Measurements from ENCODE around the gene JDP2. TPM values are rescaled to one million over a fixed set of nuclear protein-coding genes. Genes with fewer than 3 reads are reported as not detected.
A peak's percentile ranks its signal among the peaks of the same experiment; 100 is the strongest.

The JDP2 gene
- total and polyA plus RNA-seq, 8 donors = 6.6 to 25.8 (median 11.3) TPM

GRCh38 chr14:75511201-75511600 is 83.4 kb downstream of the JDP2 start:
- H3K9me3 ChIP-seq = no peaks in the 10 kb centered on the region
- intact Hi-C loops (cut with DNase I) = no loop called here
- H3K27me3 ChIP-seq = no peaks in the 10 kb centered on the region
- no peaks in the 10 kb centered on the region for H3K4me1 ChIP-seq
- DNase-seq (no peak), ATAC-seq (no peak), FAIRE-seq (no peak)
- H3K27ac ChIP-seq = no peak overlapping the region
- H3K4me3 ChIP-seq = no peak overlapping the region
- H3K36me3 ChIP-seq = no peaks in the 10 kb centered on the region
- no peak for TF ChIP-seq CTCF (IDR thresholded peaks at IDR 0.05)

GRCh38 chr14:75513911-75514672 is 86.3 kb downstream of the JDP2 start:
- Histone ChIP-seq H3K9me3 (no peaks in the 10 kb centered on the region), H3K36me3 (no peaks in the 10 kb centered on the region), H3K4me3 (no peak overlapping the region), H3K27ac (no peak overlapping the region), H3K27me3 (no peaks in the 10 kb centered on the region), H3K4me1 (no peaks in the 10 kb centered on the region)
- intact Hi-C loops (cut with DNase I) = no loop called here
- DNase-seq (no peak), FAIRE-seq (no peak), ATAC-seq (peak in 1 of 4 donors; percentile 20)
- TF ChIP-seq CTCF (IDR thresholded peaks at IDR 0.05) = no peak
- WGBS, 2 donors = 84% methylated on average over 12 of the region's 12 CpGs

GRCh38 chr14:75514673-75515628 is 87.1 kb downstream of the JDP2 start:
- peak in 2 of 4 donors; percentile 37 to 74 for ATAC-seq
- Histone ChIP-seq H3K4me1 (no peaks in the 10 kb centered on the region), H3K9me3 (no peaks in the 10 kb centered on the region), H3K27ac (no peak overlapping the region), H3K36me3 (no peaks in the 10 kb centered on the region), H3K27me3 (no peaks in the 10 kb centered on the region), H3K4me3 (peak overlapping the region in 1 of 4 donors; percentile 17)
- WGBS, 2 donors = 59 to 61% methylated on average over 29 of the region's 29 CpGs
- FAIRE-seq = no peak
- DNase-seq = no peak
- intact Hi-C loops (cut with DNase I) = no loop called here
- TF ChIP-seq CTCF (IDR thresholded peaks at IDR 0.05) = no peak

- intact Hi-C loops (cut with DNase I) = no loop called here
- TF ChIP-seq CTCF (IDR thresholded peaks at IDR 0.05) = no peak
Observed at GRCh38 chr14:75515629-75515996, 87.8 kb downstream of the JDP2 start.

More at GRCh38 chr14:75515629-75515996, 87.8 kb downstream of the JDP2 start:
- H3K27ac ChIP-seq = no peak overlapping the region
- no peak overlapping the region for H3K4me3 ChIP-seq
- no peaks in the 10 kb centered on the region for H3K36me3 ChIP-seq
- no peaks in the 10 kb centered on the region for H3K4me1 ChIP-seq
- DNase-seq (no peak), ATAC-seq (peak in 2 of 4 donors; percentile 40 to 52), FAIRE-seq (no peak)
- no peaks in the 10 kb centered on the region for H3K9me3 ChIP-seq
- no peaks in the 10 kb centered on the region for H3K27me3 ChIP-seq
- WGBS, 2 donors = 56 to 65% methylated on average over 7 of the region's 7 CpGs
